Nephron progenitor cell (in vitro differentiated cells): ENCODE data around the gene RYR3.

Experiments
- DNase-seq: peaks from one replicate; pipeline ENCODE4 v3.0.0; 2021
- H3K27ac Mint-ChIP-seq: 2 replicates; pipeline ENCODE4 v1.8.0; 2021; ENCODE audit warnings: mild to moderate bottlenecking, moderate library complexity, mixed read lengths
- H3K27me3 Mint-ChIP-seq: 2 replicates; pipeline ENCODE4 v1.8.0; 2021; ENCODE audit warnings: mild to moderate bottlenecking, low read depth, mixed read lengths; ENCODE audit not compliant: poor library complexity
- H3K36me3 Mint-ChIP-seq: 2 replicates; pipeline ENCODE4 v1.8.0; 2021; ENCODE audit warnings: low read depth, mixed read lengths
- H3K4me1 Mint-ChIP-seq: 2 replicates; pipeline ENCODE4 v1.8.0; 2021; ENCODE audit warnings: mixed read lengths
- H3K4me3 Mint-ChIP-seq: 2 replicates; pipeline ENCODE4 v1.8.0; 2021; ENCODE audit warnings: mild to moderate bottlenecking, moderate library complexity, mixed read lengths
- H3K9me3 Mint-ChIP-seq: 2 replicates; pipeline ENCODE4 v1.8.0; 2021; ENCODE audit warnings: mild to moderate bottlenecking, moderate library complexity, mixed read lengths
- CTCF ChIP-seq: fragments of 200-600 bp; sonication (generic); IDR thresholded peaks from 2 replicates; pipeline ENCODE4 v1.5.0; 2021; ENCODE audit warnings: antibody characterized with exemption

Gene RYR3

GRCh38 chr15:33638453-33638852, 327.7 kb downstream of the RYR3 start:
- no peaks in the 10 kb centered on the region for H3K36me3 Mint-ChIP-seq
- peaks cover 20% of the 10 kb centered on the region for H3K27me3 Mint-ChIP-seq
- no peaks in the 10 kb centered on the region for H3K9me3 Mint-ChIP-seq
- no peak overlapping the region for H3K27ac Mint-ChIP-seq
- DNase-seq, result no peak
- H3K4me1 Mint-ChIP-seq, result no peaks in the 10 kb centered on the region
- no peak for TF ChIP-seq CTCF
- H3K4me3 Mint-ChIP-seq, result no peak overlapping the region

- Mint-ChIP-seq H3K4me3 (no peak overlapping the region), H3K27me3 (peaks cover 23% of the 10 kb centered on the region), H3K27ac (no peak overlapping the region), H3K9me3 (no peaks in the 10 kb centered on the region), H3K4me1 (no peaks in the 10 kb centered on the region), H3K36me3 (no peaks in the 10 kb centered on the region)
- no peak for TF ChIP-seq CTCF
- no peak for DNase-seq
Observed at GRCh38 chr15:33639051-33639450, 328.3 kb downstream of the RYR3 start.

GRCh38 chr15:33639456-33639855, 328.7 kb downstream of the RYR3 start:
- Mint-ChIP-seq H3K4me3 (no peak overlapping the region), H3K36me3 (no peaks in the 10 kb centered on the region), H3K27ac (peak overlapping the region; percentile 47), H3K27me3 (peaks cover 26% of the 10 kb centered on the region), H3K9me3 (no peaks in the 10 kb centered on the region), H3K4me1 (no peaks in the 10 kb centered on the region)
- DNase-seq, result no peak
- no peak for TF ChIP-seq CTCF

- no peak overlapping the region for H3K27ac Mint-ChIP-seq
- no peaks in the 10 kb centered on the region for H3K36me3 Mint-ChIP-seq
- no peak overlapping the region for H3K4me3 Mint-ChIP-seq
- H3K9me3 Mint-ChIP-seq, result no peaks in the 10 kb centered on the region
- H3K4me1 Mint-ChIP-seq, result no peaks in the 10 kb centered on the region
- peaks cover 29% of the 10 kb centered on the region for H3K27me3 Mint-ChIP-seq
- no peak for TF ChIP-seq CTCF
- DNase-seq, result no peak
Observed at GRCh38 chr15:33639978-33640377, 329.2 kb downstream of the RYR3 start.

- H3K36me3 Mint-ChIP-seq, result no peaks in the 10 kb centered on the region
Observed at GRCh38 chr15:33641069-33641468, 330.3 kb downstream of the RYR3 start.

More at GRCh38 chr15:33641069-33641468, 330.3 kb downstream of the RYR3 start:
- Mint-ChIP-seq H3K27ac (no peak overlapping the region), H3K4me3 (no peak overlapping the region), H3K4me1 (peaks cover 10% of the 10 kb centered on the region), H3K27me3 (peaks cover 26% of the 10 kb centered on the region), H3K9me3 (no peaks in the 10 kb centered on the region)
- DNase-seq, result no peak
- TF ChIP-seq CTCF, result no peak
